Measurements from ENCODE around the gene ADAMTSL1.

DNA sequence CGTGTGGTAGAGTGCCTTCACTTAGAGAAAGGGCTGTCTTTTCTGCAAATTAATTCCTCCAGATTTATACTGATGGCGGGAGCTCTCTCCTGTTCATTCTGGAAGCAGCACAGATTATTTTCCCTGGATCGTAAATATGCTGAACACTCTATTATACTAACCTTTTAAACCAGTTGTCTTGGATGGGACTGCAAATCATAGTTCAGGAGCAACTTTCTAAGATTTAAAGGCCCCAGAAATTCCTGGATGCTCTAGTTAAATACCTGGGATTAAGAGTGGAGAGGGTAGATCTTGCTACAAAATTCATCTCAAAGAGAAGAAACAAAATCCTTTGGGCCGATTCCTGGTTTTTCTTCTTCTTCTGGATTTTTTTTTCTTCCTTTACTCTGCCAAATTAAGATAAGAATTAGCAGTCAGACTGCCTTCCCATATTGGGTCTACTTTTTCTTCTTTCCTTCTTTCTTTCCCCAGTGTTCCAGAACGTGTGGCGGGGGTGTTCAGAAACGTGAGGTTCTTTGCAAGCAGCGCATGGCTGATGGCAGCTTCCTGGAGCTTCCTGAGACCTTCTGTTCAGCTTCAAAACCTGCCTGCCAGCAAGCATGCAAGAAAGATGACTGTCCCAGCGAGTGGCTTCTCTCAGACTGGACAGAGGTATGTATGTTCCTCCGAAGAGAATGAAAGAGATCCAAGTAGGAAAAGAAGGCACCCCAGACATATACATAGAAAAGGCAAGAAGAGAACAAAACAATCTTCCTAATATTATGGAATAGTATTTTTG, 296.4 kb downstream of the ADAMTSL1 start:
- TF ChIP-seq, protein P1, sequence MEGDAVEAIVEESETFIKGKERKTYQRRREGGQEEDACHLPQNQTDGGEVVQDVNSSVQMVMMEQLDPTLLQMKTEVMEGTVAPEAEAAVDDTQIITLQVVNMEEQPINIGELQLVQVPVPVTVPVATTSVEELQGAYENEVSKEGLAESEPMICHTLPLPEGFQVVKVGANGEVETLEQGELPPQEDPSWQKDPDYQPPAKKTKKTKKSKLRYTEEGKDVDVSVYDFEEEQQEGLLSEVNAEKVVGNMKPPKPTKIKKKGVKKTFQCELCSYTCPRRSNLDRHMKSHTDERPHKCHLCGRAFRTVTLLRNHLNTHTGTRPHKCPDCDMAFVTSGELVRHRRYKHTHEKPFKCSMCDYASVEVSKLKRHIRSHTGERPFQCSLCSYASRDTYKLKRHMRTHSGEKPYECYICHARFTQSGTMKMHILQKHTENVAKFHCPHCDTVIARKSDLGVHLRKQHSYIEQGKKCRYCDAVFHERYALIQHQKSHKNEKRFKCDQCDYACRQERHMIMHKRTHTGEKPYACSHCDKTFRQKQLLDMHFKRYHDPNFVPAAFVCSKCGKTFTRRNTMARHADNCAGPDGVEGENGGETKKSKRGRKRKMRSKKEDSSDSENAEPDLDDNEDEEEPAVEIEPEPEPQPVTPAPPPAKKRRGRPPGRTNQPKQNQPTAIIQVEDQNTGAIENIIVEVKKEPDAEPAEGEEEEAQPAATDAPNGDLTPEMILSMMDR (IDR thresholded peaks at IDR 0.05; ENCODE audit: borderline replicate concordance, extremely low read depth, low read length, poor library complexity, severe bottlenecking) = no peak
- TF ChIP-seq EZH2 (IDR thresholded peaks at IDR 0.05; ENCODE audit: borderline replicate concordance, low read depth, low read length, severe bottlenecking) = no peak

Measured in DND-41 (cell line).